Measurements from ENCODE around the gene PCDHGB6. TPM values are rescaled to one million over a fixed set of nuclear protein-coding genes. Genes with fewer than 3 reads are reported as not detected.
"Not testable (repeated sequence)": the region's sequence is repeated elsewhere in the genome, so short reads cannot be mapped to it uniquely, and the experiment has no call there.

Gene PCDHGB6
- total RNA-seq, 1 experiment from 2014 or later = 0.22 TPM

- Histone ChIP-seq H3K79me2 (ENCODE audit: insufficient read depth, low read length) (no peaks in the 10 kb centered on the region), H3K27ac (ENCODE audit: low read depth, low read length) (no peak overlapping the region), H3K4me1 (ENCODE audit: control insufficient read depth in 1 of 2, insufficient read depth in 2 of 2, low read length in 2 of 2) (no peaks in the 10 kb centered on the region), H2AFZ (ENCODE audit: low read depth, low read length, poor library complexity, severe bottlenecking) (no peak overlapping the region), H3K27me3 (ENCODE audit: insufficient read depth, low read length) (no peaks in the 10 kb centered on the region), H3K9ac (ENCODE audit: low read length) (no peak overlapping the region), H3K4me2 (ENCODE audit: low read length) (no peak overlapping the region), H3K9me2 (ENCODE audit: insufficient read depth) (no peaks in the 10 kb centered on the region), H3K4me3 (replicated peaks in 1 of 2; ENCODE audit: low read depth in 1 of 2, low read length in 2 of 2) (no peak overlapping the region), H4K20me1 (ENCODE audit: insufficient read depth) (no peaks in the 10 kb centered on the region), H3K9me3 (ENCODE audit: control insufficient read depth in 1 of 2, insufficient read depth in 1 of 2, low read depth in 1 of 2, low read length in 2 of 2) (no peaks in the 10 kb centered on the region), H3K36me3 (ENCODE audit: control insufficient read depth in 1 of 2, insufficient read depth in 2 of 2, low read length in 2 of 2) (no peaks in the 10 kb centered on the region)
- TF ChIP-seq SRF (IDR thresholded peaks at IDR 0.05; ENCODE audit: low read depth) (no peak), CBX3 (IDR thresholded peaks at IDR 0.05; ENCODE audit: low read depth) (no peak), ZNF274 (IDR thresholded peaks at IDR 0.05; ENCODE audit: low read depth, low read length) (no peak), FOSL1 (IDR thresholded peaks at IDR 0.05; ENCODE audit: low read depth) (no peak), ATF3 (IDR thresholded peaks at IDR 0.05) (no peak), EZH2phosphoT487 (IDR thresholded peaks at IDR 0.05; ENCODE audit: borderline replicate concordance) (no peak)
- DNase-seq (ENCODE audit: low read depth, low spot score) (no peak), ATAC-seq (no peak)
- RAD21 ChIA-PET (ENCODE audit: low non-redundant PET in 1 of 2, low total read pairs in 2 of 2, uncharacterized antibody in 2 of 2, unreplicated experiment in 2 of 2) = no interaction called here
- no TSS peak for BruUV-seq (replicated peaks)
- POLR2A ChIA-PET = no interaction called here
- intact Hi-C loops (cut with micrococcal nuclease) = no loop called here
- CTCF ChIA-PET = interaction anchor here (1.3 kb wide), 1 partner anchor 164 kb away, joined by 3 read pairs; no protein-coding TSS in a partner anchor
These were observed 14.6 kb upstream of the PCDHGB6 start for GRCh38 chr5:141393267-141393666.

GRCh38 chr5:141394401-141395187 lies 13.2 kb upstream of the PCDHGB6 start:
- ATAC-seq; intact Hi-C loops (cut with micrococcal nuclease); H3K27me3 ChIP-seq (ENCODE audit: insufficient read depth, low read length); H3K9ac ChIP-seq (ENCODE audit: low read length); H3K4me3 ChIP-seq (replicated peaks in 1 of 2; ENCODE audit: low read depth in 1 of 2, low read length in 2 of 2); RAD21 ChIA-PET (ENCODE audit: low non-redundant PET in 1 of 2, low total read pairs in 2 of 2, uncharacterized antibody in 2 of 2, unreplicated experiment in 2 of 2); DNase-seq (ENCODE audit: low read depth, low spot score); H4K20me1 ChIP-seq (ENCODE audit: insufficient read depth); H3K79me2 ChIP-seq (ENCODE audit: insufficient read depth, low read length); H3K4me1 ChIP-seq (ENCODE audit: control insufficient read depth in 1 of 2, insufficient read depth in 2 of 2, low read length in 2 of 2); H2AFZ ChIP-seq (ENCODE audit: low read depth, low read length, poor library complexity, severe bottlenecking); H3K4me2 ChIP-seq (ENCODE audit: low read length); BruUV-seq (replicated peaks); H3K27ac ChIP-seq (ENCODE audit: low read depth, low read length); POLR2A ChIA-PET; H3K36me3 ChIP-seq (ENCODE audit: control insufficient read depth in 1 of 2, insufficient read depth in 2 of 2, low read length in 2 of 2); H3K9me3 ChIP-seq (ENCODE audit: control insufficient read depth in 1 of 2, insufficient read depth in 1 of 2, low read depth in 1 of 2, low read length in 2 of 2); H3K9me2 ChIP-seq (ENCODE audit: insufficient read depth): not testable (repeated sequence)
- CTCF ChIA-PET = interaction anchor here (1.4 to 2.2 kb wide), 2 partner anchors 169 to 172 kb away, joined by 3 to 5 read pairs; partner anchors contain the start of gene PCDHB14

- H4K20me1 ChIP-seq (ENCODE audit: insufficient read depth); RAD21 ChIA-PET (ENCODE audit: low non-redundant PET in 1 of 2, low total read pairs in 2 of 2, uncharacterized antibody in 2 of 2, unreplicated experiment in 2 of 2); H3K79me2 ChIP-seq (ENCODE audit: insufficient read depth, low read length); H3K9ac ChIP-seq (ENCODE audit: low read length); H3K36me3 ChIP-seq (ENCODE audit: control insufficient read depth in 1 of 2, insufficient read depth in 2 of 2, low read length in 2 of 2); ATAC-seq; H3K27me3 ChIP-seq (ENCODE audit: insufficient read depth, low read length); H3K27ac ChIP-seq (ENCODE audit: low read depth, low read length); BruUV-seq (replicated peaks); DNase-seq (ENCODE audit: low read depth, low spot score); H3K9me2 ChIP-seq (ENCODE audit: insufficient read depth); H2AFZ ChIP-seq (ENCODE audit: low read depth, low read length, poor library complexity, severe bottlenecking); H3K4me3 ChIP-seq (replicated peaks in 1 of 2; ENCODE audit: low read depth in 1 of 2, low read length in 2 of 2); H3K9me3 ChIP-seq (ENCODE audit: control insufficient read depth in 1 of 2, insufficient read depth in 1 of 2, low read depth in 1 of 2, low read length in 2 of 2); H3K4me2 ChIP-seq (ENCODE audit: low read length); H3K4me1 ChIP-seq (ENCODE audit: control insufficient read depth in 1 of 2, insufficient read depth in 2 of 2, low read length in 2 of 2); POLR2A ChIA-PET; intact Hi-C loops (cut with micrococcal nuclease): not testable (repeated sequence)
- CTCF ChIA-PET = interaction anchor here (1.3 kb wide), 1 partner anchor 15 kb away, joined by 4 read pairs; the partner anchor contains the start of gene PCDHGA10
These were observed 9.9 kb upstream of the PCDHGB6 start, which contains the start of gene PCDHGB5 for GRCh38 chr5:141397756-141398551. TSS of gene PCDHGB5 (plus strand) at chr5:141397947. CDS start at chr5:141398128, 181 bp downstream.

Measured in HCT116 (cell line).